NCI-H748 (cell line): ENCODE results near the gene RANBP3.
"Not testable (repeated sequence)": the region's sequence is repeated elsewhere in the genome, so short reads cannot be mapped to it uniquely, and the experiment has no call there.

ENCODE experiments used
- DNase-seq: peaks from one replicate; lab custom pipeline; 2025; ENCODE audit not compliant: unreplicated experiment; lab: John Stamatoyannopoulos, UW

Gene RANBP3, protein sequence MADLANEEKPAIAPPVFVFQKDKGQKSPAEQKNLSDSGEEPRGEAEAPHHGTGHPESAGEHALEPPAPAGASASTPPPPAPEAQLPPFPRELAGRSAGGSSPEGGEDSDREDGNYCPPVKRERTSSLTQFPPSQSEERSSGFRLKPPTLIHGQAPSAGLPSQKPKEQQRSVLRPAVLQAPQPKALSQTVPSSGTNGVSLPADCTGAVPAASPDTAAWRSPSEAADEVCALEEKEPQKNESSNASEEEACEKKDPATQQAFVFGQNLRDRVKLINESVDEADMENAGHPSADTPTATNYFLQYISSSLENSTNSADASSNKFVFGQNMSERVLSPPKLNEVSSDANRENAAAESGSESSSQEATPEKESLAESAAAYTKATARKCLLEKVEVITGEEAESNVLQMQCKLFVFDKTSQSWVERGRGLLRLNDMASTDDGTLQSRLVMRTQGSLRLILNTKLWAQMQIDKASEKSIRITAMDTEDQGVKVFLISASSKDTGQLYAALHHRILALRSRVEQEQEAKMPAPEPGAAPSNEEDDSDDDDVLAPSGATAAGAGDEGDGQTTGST

DNA sequence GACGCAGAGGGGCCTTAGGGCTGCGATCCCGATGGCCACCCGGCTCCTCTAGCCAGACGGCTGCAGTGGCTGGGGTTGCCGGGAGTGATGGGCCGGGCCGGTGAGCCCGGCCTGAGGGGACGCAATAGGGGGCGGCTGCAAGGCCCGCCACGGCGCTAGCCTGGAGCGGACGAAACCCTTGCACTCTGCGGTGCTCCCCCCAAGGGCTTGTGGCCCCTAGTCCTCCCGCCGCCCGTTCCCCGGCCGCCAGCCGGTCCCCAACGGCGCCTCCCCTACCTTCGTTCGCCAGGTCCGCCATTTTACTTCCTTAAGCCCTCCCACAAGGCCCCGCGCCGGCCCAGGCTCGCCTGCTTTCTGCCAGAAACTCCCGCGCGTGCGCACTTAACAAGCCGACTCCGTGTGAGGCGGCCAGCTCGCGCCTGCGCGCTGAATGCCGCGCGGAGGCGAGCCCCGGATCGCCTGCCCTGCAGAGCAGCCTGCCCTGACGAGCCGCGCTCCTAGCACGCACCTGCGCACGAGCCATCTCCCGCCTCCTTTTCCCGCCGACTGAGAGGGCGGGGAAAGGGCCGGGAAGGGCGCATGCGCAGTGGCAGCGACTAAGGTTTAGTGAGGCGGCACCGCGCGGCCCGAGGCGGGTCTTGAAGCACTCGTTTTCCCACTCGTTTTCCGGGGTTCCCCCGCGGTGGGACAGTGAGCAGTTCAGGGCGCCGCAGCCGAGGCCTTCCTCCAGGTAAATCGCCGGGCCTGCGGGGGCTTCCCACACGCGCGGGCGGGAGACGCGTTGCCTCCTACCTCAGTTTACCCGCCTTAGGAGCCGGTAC, at the start of gene RANBP3:
TSS of gene RANBP3 (minus strand) at position 356 of the 821 bp plus-strand sequence. CDS start at position 298, 58 bp downstream.
- DNase-seq: peak; percentile 97

DNA sequence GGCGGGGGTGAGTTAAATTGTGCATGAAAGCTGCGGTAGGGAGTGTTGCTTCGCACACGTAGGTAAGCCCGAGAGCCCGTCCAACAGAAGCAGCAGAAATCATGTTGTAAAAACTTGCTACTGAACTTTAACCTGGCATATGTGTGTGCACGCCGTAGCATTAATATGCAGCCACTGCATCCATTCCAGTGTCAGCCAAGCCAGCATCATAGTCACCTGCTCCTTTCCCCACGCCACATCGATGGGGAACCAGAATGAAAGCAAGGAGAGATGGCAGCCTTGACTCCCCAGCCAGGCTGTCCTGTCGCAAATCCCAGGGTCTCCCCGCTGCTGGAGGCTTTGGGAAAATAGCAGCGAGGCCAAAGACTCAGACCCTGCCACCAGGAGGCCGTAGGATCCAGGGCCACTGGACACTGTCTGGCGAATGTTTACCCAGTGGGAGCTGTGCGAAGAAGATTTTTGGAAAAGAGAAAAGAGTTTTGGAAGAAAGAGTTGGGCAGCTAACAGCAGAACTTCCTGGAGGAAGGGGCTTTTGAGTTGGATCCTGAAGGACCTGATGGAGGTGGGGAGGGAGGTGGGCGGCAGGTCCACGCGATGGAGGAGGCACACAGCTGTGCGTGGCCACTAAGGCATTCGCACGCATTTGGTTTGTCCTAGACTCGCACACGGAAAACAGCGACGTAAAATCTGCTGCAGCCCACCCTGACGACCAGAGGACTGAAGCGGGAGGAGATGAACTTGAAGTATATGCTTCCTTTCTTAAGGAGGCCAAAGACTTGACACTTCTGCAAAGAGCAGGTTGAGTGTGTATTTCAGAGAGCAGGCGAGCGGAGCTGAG, 48.7 kb upstream of the RANBP3 start:
- no peak for DNase-seq

DNA sequence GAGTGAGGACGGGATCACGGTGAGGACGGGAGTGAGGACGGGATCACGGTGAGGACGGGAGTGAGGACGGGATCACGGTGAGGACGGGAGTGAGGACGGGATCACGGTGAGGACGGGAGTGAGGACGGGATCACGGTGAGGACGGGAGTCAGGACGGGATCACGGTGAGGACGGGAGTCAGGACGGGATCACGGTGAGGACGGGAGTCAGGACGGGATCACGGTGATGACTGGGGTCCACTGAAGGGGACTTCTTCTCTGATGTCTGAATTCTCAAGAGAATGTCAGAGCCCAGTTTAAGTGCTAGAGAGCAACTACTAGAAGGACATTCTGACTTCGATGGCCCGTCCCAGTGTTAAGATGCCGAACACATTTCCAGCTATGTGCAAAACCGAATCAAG, 46.8 kb upstream of the RANBP3 start:
- not testable (repeated sequence) for DNase-seq

DNA sequence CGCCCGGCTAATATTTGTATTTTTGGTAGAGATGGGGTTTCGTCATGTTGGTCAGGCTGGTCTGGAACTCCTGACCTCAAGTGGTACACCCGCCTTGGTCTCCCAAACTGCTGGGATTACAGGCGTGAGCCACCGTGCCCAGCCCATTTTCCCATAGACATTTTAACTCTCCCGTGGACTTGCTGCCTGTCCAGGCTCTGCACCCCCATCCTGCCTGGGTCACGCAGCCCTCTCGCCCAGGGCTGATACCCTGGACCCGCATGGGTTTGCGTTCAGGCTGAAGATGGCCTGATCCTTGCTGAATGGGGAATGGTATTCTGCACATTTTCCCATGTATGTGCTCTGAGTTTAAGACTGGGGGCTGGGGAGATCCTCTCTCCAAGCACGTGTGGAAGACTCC, 46.0 kb upstream of the RANBP3 start:
- DNase-seq: no peak

DNA sequence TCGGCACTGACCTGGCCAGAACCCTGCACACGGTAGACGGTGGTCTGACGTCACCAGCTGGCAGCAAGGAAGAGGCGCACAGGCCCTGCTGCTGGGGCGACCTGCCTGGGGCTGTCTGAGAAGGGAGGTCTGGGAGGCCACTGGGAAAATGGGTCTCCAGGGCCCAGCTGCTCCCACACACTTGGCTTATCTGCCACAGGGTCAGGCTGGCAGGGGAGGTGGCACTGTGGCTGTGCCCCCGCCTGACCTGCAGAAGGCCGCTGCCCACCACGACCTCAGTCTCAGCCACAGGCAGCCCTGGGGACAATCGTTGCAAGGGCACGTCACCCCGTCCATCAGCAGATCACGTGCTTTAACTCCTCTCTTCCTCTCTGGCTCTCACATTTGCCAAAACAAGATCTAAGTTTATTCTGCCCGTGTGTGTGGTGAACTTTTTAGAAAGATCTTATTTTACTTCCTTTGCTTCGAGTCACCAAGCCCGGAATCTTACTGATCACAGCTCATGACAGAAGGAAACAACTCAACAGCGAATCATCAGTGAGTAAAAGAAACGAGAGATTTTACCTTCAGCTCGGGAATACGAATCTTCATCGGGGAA, 45.2 kb upstream of the RANBP3 start:
- DNase-seq: no peak

DNA sequence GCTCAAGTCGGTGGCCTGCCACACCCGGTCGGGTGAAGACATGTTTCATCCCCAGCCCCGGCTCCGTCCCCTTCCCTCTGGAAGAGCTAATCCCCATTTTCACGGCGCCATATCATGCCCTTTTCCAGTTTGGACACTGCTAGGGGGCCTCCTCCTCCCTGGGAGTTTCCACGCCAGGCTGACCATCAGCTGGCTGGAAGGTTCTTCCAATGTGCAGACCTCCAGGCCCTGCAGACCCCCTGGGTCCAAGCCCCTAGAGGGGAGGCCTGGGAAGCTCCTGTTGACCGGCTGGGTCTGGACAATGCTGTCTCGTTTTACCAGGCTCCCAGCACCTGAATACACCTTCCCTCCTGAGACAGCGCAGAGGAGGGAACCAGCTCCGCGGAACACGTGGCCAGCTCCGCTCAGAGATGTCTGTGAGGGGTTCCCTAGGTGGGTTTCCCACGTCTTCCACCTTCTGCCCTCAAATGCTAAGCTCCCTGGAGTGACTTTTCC, 44.7 kb upstream of the RANBP3 start:
- DNase-seq: no peak

DNA sequence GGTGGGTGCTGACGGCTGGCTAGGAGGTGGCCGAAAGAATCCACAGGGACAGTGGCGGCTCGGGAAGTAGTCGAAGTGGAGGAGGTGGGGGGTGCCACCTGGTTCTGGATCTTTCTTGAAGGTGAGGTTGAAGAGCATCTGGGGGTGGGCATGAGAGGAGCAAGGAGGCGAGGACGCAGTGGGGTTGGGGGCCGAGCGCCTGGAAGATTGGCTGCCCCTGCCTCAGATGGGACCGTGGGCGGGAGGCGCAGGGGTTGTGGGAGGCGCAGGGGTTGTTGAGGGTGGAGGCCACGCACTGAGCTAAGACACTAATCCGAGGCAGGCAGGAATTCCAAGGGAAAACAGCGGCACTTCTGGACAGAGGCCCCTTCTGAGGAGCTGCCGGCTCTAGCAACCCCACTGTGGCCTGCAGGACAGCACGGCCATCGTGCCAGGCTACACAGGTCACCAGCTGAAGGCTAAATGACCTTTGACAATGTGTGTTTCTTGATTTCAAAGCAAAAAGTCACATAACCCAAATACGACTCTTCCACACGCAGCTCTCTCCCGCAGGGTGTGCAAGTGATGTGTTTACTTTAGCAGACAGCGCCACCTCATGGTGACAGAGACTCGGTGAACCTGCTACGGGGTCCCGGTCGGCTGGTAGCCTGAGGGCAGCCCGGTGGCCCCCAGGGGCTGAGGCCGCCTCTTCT, 44.1 kb upstream of the RANBP3 start:
- DNase-seq: peak; percentile 81

DNA sequence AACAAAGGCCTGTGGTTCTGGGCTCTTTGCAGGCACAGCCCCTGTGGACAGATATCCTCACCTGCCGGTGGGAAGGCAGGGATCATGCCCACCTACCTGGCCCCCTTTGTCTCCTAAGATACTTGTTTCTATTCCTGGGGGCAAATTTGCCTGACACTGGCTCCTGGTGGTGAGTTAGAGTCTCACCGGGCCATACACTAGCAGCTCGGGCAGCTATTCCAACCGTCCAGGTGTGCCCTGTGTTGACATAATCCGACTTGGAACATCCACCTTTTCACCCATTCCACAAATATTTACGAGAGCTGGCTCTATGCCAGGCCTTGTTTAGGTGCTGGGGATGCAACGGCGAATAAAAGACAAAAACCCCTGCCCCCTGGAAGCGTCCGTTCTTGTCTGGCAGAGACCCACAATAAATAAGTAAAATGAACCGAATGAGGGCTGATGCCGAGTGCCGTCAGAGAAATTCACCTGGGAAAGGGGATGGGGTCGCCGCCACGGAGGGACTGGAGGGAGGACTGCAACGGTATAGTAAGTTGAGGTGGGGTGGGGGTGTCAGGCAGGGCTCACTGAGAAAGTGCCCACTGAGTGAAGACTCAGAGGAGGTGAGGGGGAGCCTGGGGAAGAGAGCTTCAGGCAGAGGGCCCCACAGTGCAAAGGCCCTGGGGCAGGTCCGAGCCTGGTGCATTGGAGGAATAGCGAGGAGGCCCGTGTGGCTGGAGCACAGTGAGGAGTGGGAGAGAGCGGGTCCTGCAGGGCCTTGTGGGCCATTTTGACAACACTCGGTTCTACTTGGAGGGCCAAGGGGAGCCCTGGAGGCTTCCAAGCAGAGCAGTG, 43.2 kb upstream of the RANBP3 start:
- peak; percentile 95 for DNase-seq

DNA sequence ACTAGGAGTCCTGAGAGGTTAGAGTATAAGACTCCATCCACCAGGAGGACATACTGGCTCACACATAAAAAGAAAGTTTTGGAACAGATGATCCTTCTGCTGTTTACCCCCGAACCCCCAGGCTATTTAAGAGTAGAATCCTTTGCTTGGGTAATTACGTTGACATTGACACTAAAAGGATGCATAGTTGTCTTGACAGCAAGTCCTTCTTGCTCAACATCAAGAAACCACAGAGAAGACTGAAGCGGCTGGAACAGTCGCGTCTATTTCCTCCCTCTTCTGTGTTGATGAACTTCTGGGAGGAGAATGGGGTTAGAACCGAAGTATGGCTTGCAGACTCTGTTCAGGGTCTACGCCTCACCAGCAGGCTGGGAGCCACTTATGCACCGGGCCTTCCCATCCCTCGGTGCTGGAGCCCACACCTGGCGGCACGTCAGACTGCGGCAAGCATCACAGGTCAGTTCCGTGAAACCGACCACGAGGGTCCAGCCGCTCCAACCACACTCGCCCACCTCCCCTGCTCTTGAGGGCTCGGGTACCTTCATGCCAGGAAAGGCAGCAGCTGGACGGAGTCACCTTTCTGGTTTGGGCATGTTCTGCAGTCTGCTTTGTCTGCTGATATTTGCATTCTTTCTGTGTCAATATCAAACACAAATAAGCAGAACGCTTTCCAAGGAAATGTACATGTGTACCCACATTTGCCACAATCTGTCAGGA, 42.4 kb upstream of the RANBP3 start:
- DNase-seq: peak; percentile 94

DNA sequence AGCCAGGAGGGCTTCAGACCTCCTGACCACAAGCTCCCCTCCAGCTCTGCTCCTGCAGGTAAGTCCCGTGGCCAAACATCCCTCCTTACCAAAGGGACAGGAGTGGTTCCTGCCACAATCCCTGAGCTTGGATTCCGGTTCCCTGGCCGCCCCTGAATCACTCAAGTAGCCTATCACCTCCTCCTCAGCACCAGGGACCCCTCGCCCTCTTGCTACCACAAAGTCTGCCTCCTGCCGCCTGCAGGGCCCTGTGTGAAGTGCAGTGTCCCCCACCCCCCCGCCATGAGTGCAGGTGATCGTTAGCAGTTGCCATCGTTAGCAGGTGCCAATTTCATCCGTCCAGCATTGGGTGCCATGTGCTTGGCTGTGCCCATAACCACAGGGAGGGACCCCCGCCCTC, 40.8 kb upstream of the RANBP3 start:
- DNase-seq: peak; percentile 2

DNA sequence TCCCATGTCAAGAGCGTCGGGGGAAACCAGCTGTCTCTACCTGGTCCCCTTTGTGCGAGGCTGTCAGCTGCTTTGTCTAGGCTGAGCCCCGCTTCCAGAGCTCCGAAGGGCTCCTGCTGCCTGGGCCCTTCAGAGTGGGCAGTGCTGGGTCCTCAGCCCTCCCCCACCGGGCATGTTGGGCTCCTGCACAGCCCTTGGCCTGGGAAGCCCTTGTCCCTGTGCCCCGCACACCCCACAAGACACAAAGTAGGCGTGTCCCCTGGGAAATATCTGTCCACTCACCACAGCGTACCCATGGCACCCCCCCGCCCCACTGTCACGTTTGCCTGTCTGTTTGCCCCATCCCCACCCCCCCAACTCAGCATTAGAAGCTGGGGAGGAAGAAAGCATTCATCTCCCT, 39.6 kb upstream of the RANBP3 start:
- DNase-seq: no peak

DNA sequence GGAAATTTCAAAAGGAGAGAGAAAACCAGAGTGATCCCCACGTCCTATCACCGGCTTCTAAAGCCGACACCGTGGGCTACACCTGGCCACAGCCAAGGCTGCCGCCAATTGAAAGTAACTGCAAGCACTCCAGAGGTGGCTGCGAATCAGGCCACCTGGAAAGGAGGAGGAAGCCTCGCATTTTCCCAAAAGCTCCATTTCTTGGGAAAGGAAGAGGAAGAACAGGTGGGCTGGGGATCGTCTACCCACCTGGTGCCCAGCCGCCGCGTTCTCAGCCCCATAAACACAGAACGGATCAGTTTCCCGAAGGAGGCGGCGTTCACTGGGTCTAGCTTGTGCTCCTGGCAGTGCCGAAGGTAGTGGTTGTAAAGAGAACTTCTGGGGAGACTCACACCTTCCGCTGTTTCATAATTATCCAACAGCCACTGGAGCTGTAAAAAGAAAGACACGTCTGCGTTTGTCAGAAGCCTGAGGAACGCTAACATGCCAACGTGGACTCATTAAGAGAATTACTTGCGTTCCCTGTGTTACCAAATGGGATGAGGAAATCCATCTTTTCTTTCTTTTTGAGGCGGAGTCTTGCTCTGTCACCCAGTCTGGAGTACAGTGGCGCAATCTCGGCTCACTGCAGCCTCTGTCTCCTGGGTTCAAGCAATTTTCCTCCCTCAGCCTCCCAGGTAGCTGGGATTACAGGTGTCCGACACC, 38.1 kb upstream of the RANBP3 start:
- DNase-seq: no peak

DNA sequence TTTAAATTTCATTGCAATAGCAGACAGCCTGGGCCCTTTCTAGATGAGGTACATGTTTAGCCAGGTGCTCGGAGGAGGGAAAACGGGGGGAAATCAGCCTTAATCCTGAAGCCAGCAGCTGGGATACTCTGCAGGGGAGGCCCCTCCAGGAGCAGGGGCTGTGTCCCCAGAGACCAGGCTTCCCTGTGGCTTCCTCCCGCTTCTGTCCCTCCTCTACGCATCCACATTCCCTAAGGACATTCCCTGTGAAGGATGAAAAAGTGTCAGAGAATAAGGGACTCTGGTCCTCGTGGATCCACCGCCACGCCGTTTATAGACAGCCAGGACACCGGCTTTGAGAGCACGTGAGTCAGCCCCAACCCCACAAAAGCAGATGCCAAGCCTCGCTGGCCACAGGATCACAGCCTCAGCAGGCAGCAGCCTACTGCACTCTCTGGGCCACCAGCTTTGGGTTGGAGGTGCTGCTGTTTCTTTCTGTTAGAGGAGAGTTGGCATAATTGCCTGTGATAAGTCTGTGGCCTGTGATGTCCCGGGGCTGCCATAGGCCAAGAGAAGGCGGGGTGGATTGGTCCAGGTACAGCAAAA, 36.7 kb upstream of the RANBP3 start:
- DNase-seq: no peak

DNA sequence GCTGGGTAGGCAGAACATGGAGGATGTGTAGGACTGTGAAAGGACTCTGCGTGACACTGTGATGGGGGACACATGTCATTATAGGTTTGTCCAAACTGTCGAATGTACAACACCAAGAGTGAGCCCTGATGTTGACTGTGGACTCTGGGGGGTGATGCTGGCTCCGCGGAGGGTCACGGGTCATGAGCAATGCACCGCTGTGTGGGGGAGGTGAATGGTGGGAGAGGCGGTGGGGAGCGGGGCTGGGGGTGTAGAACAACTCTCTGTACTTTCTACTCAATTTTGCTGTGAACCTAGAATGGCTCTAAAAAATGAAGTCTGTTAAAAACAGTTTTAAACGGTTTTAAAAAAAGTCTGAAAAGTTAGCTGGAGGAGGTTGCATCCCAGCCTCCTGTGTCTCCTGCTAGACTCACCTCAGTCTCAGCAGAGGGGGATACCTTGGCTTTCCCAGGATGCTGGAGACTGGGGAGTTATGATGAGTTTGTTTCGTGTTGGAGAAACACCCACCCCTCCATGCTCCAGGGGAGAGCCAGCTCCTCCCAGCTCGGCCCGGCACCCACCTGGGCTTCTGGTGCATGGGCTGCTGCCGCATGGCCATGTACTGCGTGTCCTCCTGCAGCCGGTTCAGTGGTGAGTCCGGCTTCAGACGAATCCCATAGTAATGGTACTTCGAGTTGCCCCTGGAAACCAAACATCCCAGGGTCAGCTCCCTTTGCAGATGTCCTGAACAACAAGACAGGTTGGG, 34.7 kb upstream of the RANBP3 start:
- DNase-seq: no peak

DNA sequence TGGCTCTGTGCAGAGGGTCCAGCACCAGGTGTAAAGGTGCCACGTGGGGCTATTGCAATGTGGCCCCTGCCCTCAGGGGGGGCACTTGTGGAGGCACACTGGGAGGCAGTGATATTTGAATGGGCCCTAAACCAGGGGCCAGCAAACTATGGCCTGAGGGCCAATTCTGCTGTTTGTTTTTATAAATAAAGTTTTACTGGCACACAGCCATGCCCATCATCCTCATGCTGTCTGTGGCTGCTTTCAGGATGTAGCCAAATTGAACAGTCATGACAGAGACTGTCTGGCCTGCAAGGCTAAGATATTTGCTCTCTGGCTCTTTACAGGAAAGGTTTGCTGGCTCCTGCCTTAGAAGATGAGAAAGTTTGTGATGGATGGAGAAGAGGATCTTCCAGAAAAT, 33.9 kb upstream of the RANBP3 start:
- no peak for DNase-seq

DNA sequence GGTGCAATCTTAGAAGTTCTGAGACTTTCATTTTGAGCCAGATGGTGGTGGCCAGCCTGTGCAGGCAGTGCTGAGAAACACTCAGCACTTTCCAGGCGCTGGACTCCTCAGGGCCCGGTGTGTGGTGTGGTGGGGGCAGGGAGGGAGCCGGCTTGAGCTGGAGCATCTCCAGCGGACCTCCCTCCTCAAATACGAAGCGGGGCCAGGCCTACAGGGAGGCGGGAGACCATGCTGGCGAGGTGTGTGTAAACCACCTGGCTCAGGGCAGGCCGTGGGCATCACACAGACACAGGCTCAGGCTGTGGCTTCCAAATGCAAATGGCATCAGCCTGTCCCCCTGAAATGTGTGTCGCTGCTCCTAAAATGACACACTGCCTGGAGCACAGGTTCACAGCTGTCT, 33.3 kb upstream of the RANBP3 start:
- DNase-seq: no peak

DNA sequence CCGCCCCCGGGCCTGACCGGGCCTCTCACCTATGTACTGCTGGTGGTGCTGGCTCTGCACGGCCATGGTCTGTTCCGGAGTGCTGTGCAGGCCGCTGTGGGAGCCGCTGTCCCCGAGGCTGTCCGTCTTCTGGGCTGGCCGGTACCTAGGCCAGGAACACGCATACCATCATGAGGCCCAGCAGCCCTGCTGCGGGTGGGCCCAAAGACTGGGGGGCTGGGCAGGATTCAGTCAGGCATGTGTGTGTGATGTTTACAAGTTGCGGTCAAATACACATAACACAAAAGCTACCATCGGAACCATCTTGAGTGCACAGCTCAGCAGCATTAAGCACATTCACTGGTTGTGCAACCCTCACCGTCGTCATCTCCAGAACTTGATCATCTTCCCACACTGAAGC, 32.2 kb upstream of the RANBP3 start:
- no peak for DNase-seq
